K562 (cell line): Measurements from ENCODE around the gene FHIT. TPM values are rescaled to one million over a fixed set of nuclear protein-coding genes. Genes with fewer than 3 reads are reported as not detected.

Source experiments
- ATAC-seq: fragments of 200-7000 bp; cut with Tn5 transposase; 3 replicates; pipeline ENCODE4 v1.9.1; 2020; ENCODE audit warnings: moderate library complexity
- BruUV-seq: library from RNA; stranded (reverse); fragments of 400-500 nt; replicated peaks from 2 replicates; lab custom pipeline; 2021; lab: Mats Ljungman, UMichigan
- CTCF ChIA-PET: fragments of 300-600 bp; formaldehyde crosslinking; extraction: SDS; loops from one replicate; lab custom pipeline; 2021; ENCODE audit warnings: low intra/inter-chr PET ratio; lab: Yijun Ruan, JAX
- POLR2A ChIA-PET: fragments of 300-600, 350-650 bp; sonication (Branson Sonifier 250); formaldehyde crosslinking; extraction: SDS; loops from one replicate; lab custom pipeline; 2021; ENCODE audit warnings: antibody characterized with exemption, inconsistent platforms; lab: Yijun Ruan, JAX
- DNase-seq, 4 experiments: peaks; one replicate each; pipeline versions ENCODE4 v3.0.0 to v3.0.0-alpha.2; 2011 to 2018; ENCODE audit warnings: low spot score in 3 of 4, mixed read lengths in 3 of 4; ENCODE audit errors: extremely low read depth in 1 of 4
- FAIRE-seq: peaks from 2 replicates; lab custom pipeline; 2011; peaks lifted over from hg19 to GRCh38; lab: Jason Lieb, UNC
- H2AFZ ChIP-seq: 2 replicates; pipeline ENCODE4 v1.6.0; 2011; ENCODE audit warnings: low read depth, low read length, control low read depth, inconsistent platforms
- H3K27ac ChIP-seq: fragments of 200-600 bp; 3 replicates; pipeline ENCODE4 v1.8.0; 2011; ENCODE audit warnings: low read depth, mild to moderate bottlenecking, control low read depth, inconsistent platforms, low read length, moderate library complexity, mixed read lengths; ENCODE audit errors: extremely low read depth
- H3K27me3 ChIP-seq, 2 experiments: fragments of 300-600 bp in 1 of 2; 2 replicates in 1 of 2; 3 replicates in 1 of 2; pipeline versions ENCODE4 v1.6.0 to v1.8.0; 2011; ENCODE audit warnings: inconsistent platforms in 2 of 2, low read length in 2 of 2, mild to moderate bottlenecking in 1 of 2, mixed read lengths in 1 of 2, moderate library complexity in 1 of 2; ENCODE audit not compliant: control insufficient read depth in 2 of 2, insufficient read depth in 2 of 2
- H3K36me3 ChIP-seq: fragments of 300-600 bp; 3 replicates; pipeline ENCODE4 v1.8.0; 2011; ENCODE audit warnings: mild to moderate bottlenecking, low read length, inconsistent platforms; ENCODE audit not compliant: control insufficient read depth, insufficient read depth
- H3K4me1 ChIP-seq, 2 experiments: fragments of 200-600 bp in 1 of 2; replicated peaks in 1 of 2; 2 replicates in 1 of 2; 3 replicates in 1 of 2; pipeline versions ENCODE4 v1.5.1 to v1.8.0; 2011; ENCODE audit warnings: inconsistent platforms in 2 of 2, low read length in 2 of 2, mild to moderate bottlenecking in 1 of 2, mixed read lengths in 1 of 2, moderate library complexity in 1 of 2; ENCODE audit not compliant: control insufficient read depth in 2 of 2, insufficient read depth in 2 of 2
- H3K4me2 ChIP-seq: 2 replicates; pipeline ENCODE4 v1.6.1; 2011; ENCODE audit warnings: low read length, control low read depth, inconsistent platforms, mixed read lengths; ENCODE audit not compliant: insufficient read depth
- H3K4me3 ChIP-seq: fragments of 200-600 bp; sonication (generic), shearing (Covaris generic); 2 replicates; pipeline ENCODE4 v1.5.1; 2016; ENCODE audit warnings: control low read depth, inconsistent platforms
- H3K79me2 ChIP-seq: fragments of 200-600 bp; 3 replicates; pipeline ENCODE4 v1.8.0; 2011; ENCODE audit warnings: low read length, inconsistent platforms; ENCODE audit not compliant: control insufficient read depth, insufficient read depth
- H3K9ac ChIP-seq, 2 experiments: 2 replicates each; pipeline versions ENCODE4 v1.6.0 to v1.6.1; 2011; ENCODE audit warnings: low read depth in 2 of 2, low read length in 2 of 2, control low read depth in 1 of 2, inconsistent platforms in 1 of 2, mild to moderate bottlenecking in 1 of 2, mixed read lengths in 1 of 2; ENCODE audit not compliant: insufficient read depth in 1 of 2
- H3K9me1 ChIP-seq: one replicate; pipeline ENCODE4 v1.6.0; 2011; ENCODE audit warnings: inconsistent platforms, mild to moderate bottlenecking, low read length, moderate library complexity; ENCODE audit not compliant: control insufficient read depth, insufficient read depth
- H3K9me3 ChIP-seq: replicated peaks from 2 replicates; pipeline ENCODE4 v1.5.1; 2011; ENCODE audit warnings: low read depth, low read length, inconsistent platforms; ENCODE audit not compliant: control insufficient read depth, insufficient read depth
- H4K20me1 ChIP-seq: replicated peaks from 2 replicates; pipeline ENCODE4 v1.6.1; 2011; ENCODE audit warnings: low read length, inconsistent platforms, mixed read lengths; ENCODE audit not compliant: control insufficient read depth, insufficient read depth
- CHD1 ChIP-seq: fragments of 200-600 bp; sonication (generic); IDR thresholded peaks from one replicate; pipeline ENCODE4 v1.6.1; 2012; ENCODE audit warnings: mild to moderate bottlenecking, moderate library complexity, low read length, inconsistent platforms
- TAL1 ChIP-seq: fragments of 450-650 bp; IDR thresholded peaks from 2 replicates; pipeline ENCODE4 v1.6.1; 2016; ENCODE audit warnings: mild to moderate bottlenecking
- TBP ChIP-seq: optimal IDR thresholded peaks from 2 replicates; pipeline ENCODE3; 2011; ENCODE audit warnings: low read depth, low read length, improper control_type of control experiment
- ZNF740 ChIP-seq, 3 experiments: fragments of 200-800 bp in 1 of 3; sonication (Bioruptor generic) in 1 of 3; sonication (generic) in 1 of 3; formaldehyde crosslinking in 1 of 3; IDR thresholded peaks; 2 replicates each; pipeline versions ENCODE4 v1.6.1 to v1.8.0; 2016 to 2022; ENCODE audit warnings: mild to moderate bottlenecking in 2 of 3, missing compliant biosample characterization in 2 of 3, missing genetic modification characterization in 2 of 3, missing genetic modification reagents in 1 of 3
- WGBS: fragments of 100-300 bp; shearing (Covaris generic); methylation state at CpG from one replicate; pipeline ENCODE4 v1.1.6; 2016; ENCODE audit warnings: low coverage, mixed read lengths; ENCODE audit not compliant: insufficient coverage; ENCODE audit errors: missing lambda C conversion rate; 5-methylcytosine and 5-hydroxymethylcytosine counted together
- in situ Hi-C: fragments of 300-500 bp; cut with MboI; formaldehyde crosslinking; loops from 4 replicates; pipeline ENCODE4 v1.15.0; 2018; ENCODE audit warnings: inconsistent platforms, mixed read lengths
- intact Hi-C: fragments of 100-400 bp; cut with micrococcal nuclease; formaldehyde crosslinking; loops from 2 replicates; pipeline ENCODE4 v1.14.2; 2022
- polyA plus RNA-seq, 8 experiments: library from polyadenylated mRNA; depleted of rRNA in 4 of 8; stranded (reverse) in 5 of 8; unstranded in 3 of 8; fragments of >200 nt; fragmentation: Nextera tagmentation in 2 of 8; fragmentation: Illumina TruSeq in 1 of 8; extraction: Ambion mirVana in 2 of 8; extraction: Trizol in 1 of 8; gene quantifications; 2 replicates each; pipeline versions ENCODE4 v1.2.1 to v1.2.3, GENCODE V29; 2011 to 2014; ENCODE audit warnings: inconsistent platforms in 1 of 8, missing spikeins in 1 of 8
- total RNA-seq, 7 experiments: library from RNA; depleted of rRNA in 6 of 7; stranded (reverse); fragments of >200 nt in 6 of 7; fragmentation: Illumina TruSeq in 2 of 7; extraction: Trizol in 2 of 7; gene quantifications; 2 replicates each; pipeline versions ENCODE4 v1.2.1 to v1.2.3, GENCODE V29; 2011 to 2021; ENCODE audit warnings: low replicate concordance in 1 of 7
- TF ChIP-seq, protein P1 (sequence below), 2 experiments: fragments of 450-650 bp in 1 of 2; IDR thresholded peaks; 2 replicates each; pipeline ENCODE4 v1.6.1; 2011 to 2017; ENCODE audit warnings: low read depth in 2 of 2, antibody characterized with exemption in 1 of 2, borderline replicate concordance in 1 of 2, low read length in 1 of 2, mild to moderate bottlenecking in 1 of 2, mixed read lengths in 1 of 2; ENCODE audit not compliant: control insufficient read depth in 1 of 2

Gene FHIT
- total and polyA plus RNA-seq, 9 of the 15 experiments (the other 6 are each of a cell fraction or from before 2014, with no cell fraction given): 1.7 to 9.1 (median 4.3) TPM

- TF ChIP-seq, protein P1, sequence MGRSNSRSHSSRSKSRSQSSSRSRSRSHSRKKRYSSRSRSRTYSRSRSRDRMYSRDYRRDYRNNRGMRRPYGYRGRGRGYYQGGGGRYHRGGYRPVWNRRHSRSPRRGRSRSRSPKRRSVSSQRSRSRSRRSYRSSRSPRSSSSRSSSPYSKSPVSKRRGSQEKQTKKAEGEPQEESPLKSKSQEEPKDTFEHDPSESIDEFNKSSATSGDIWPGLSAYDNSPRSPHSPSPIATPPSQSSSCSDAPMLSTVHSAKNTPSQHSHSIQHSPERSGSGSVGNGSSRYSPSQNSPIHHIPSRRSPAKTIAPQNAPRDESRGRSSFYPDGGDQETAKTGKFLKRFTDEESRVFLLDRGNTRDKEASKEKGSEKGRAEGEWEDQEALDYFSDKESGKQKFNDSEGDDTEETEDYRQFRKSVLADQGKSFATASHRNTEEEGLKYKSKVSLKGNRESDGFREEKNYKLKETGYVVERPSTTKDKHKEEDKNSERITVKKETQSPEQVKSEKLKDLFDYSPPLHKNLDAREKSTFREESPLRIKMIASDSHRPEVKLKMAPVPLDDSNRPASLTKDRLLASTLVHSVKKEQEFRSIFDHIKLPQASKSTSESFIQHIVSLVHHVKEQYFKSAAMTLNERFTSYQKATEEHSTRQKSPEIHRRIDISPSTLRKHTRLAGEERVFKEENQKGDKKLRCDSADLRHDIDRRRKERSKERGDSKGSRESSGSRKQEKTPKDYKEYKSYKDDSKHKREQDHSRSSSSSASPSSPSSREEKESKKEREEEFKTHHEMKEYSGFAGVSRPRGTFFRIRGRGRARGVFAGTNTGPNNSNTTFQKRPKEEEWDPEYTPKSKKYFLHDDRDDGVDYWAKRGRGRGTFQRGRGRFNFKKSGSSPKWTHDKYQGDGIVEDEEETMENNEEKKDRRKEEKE (IDR thresholded peaks at IDR 0.05; ENCODE audit: borderline replicate concordance in 1 of 2, control insufficient read depth in 1 of 2, low read depth in 2 of 2, low read length in 1 of 2): no peak
Measured at GRCh38 chr3:59786374-59786773, 1464.9 kb downstream of the FHIT start (continued).

DNA sequence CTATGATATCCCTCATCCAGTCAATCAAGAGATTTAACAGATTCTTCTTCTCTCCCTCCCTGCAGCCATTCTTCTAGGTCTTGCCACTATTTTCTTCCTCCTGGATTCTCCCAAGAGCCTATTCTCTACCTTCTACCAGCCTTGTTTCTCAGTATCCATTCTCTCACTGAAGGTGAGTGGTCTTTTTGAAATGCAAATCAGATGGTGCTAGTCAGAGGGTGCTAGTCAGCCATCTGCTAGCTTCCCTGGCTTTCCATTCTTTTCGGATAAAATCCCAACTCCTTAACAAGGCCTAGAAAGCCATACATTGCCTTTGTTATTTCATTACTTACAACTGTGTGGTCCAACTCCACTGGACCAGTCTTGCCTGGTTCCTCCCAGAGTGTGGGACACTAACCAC, 1467.1 kb downstream of the FHIT start:
- H3K9ac ChIP-seq: no peak overlapping the region
- H3K4me1 ChIP-seq: no peaks in the 10 kb centered on the region
- no peak overlapping the region for H3K4me2 ChIP-seq
- no peaks in the 10 kb centered on the region for H4K20me1 ChIP-seq
- DNase-seq (no peak), FAIRE-seq (no peak)
- in situ Hi-C loops: no loop called here
- TF ChIP-seq TBP (no peak), ZNF740 (CRISPR knock-in tag; IDR thresholded peaks at IDR 0.05) (no peak), ZNF740 (tag; IDR thresholded peaks at IDR 0.05) (no peak), TAL1 (no peak), CHD1 (no peak)
- TF ChIP-seq, all 486 proteins: peak for 0
- POLR2A ChIA-PET: no interaction called here
- Histone ChIP-seq H3K27ac (no peak overlapping the region), H2AFZ (no peak overlapping the region), H3K36me3 (no peaks in the 10 kb centered on the region), H3K27me3 (no peaks in the 10 kb centered on the region), H3K4me3 (no peak overlapping the region), H3K9me3 (no peaks in the 10 kb centered on the region), H3K9me1 (no peaks in the 10 kb centered on the region), H3K79me2 (no peaks in the 10 kb centered on the region)
- intact Hi-C loops: no loop called here
- no TSS peak for BruUV-seq
- CTCF ChIA-PET: no interaction called here
- ATAC-seq: no peak
- WGBS: no CpG with 5 or more reads among the region's 1 CpG
